ENCODE results near the gene DENND4A.

DNA sequence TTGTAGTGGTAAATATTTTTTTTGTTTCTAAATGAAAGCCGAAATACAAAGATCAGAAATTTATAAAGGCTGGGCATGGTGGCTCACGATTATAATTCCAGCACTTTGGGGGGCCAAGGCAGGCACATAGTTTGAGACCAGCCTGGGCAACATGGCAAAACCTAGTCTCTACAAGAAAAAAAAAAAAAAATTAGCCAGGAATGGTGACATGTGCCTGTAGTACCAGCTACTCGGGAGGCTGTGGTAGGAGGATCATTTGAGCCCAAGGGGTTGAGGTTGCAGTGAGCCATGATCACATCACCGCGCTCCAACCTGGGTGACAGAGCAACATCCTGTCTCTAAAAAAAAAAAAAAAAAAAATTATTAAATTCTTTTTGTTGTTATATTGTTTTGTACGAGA is 6.9 kb downstream of the DENND4A start:
- no peak for TF ChIP-seq EZH2 (IDR thresholded peaks at IDR 0.05; ENCODE audit: borderline replicate concordance, low read length)
- TF ChIP-seq, protein P1, sequence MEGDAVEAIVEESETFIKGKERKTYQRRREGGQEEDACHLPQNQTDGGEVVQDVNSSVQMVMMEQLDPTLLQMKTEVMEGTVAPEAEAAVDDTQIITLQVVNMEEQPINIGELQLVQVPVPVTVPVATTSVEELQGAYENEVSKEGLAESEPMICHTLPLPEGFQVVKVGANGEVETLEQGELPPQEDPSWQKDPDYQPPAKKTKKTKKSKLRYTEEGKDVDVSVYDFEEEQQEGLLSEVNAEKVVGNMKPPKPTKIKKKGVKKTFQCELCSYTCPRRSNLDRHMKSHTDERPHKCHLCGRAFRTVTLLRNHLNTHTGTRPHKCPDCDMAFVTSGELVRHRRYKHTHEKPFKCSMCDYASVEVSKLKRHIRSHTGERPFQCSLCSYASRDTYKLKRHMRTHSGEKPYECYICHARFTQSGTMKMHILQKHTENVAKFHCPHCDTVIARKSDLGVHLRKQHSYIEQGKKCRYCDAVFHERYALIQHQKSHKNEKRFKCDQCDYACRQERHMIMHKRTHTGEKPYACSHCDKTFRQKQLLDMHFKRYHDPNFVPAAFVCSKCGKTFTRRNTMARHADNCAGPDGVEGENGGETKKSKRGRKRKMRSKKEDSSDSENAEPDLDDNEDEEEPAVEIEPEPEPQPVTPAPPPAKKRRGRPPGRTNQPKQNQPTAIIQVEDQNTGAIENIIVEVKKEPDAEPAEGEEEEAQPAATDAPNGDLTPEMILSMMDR (conservative IDR thresholded peaks at IDR 0.05 in 1 of 2, IDR thresholded peaks at IDR 0.05 in 1 of 2; ENCODE audit: extremely low read depth in 1 of 2, insufficient read depth in 1 of 2, low read depth in 1 of 2, low read length in 2 of 2), result no peak

All from mammary epithelial cell (primary cell).